Endodermal cell (in vitro differentiated cells): Measurements from ENCODE around the gene NAA50. TPM values are rescaled to one million over a fixed set of nuclear protein-coding genes. Genes with fewer than 3 reads are reported as not detected.

Source experiments
- DNase-seq: peaks from one replicate; pipeline ENCODE4 v3.0.0-alpha.2; 2017
- H3K27ac ChIP-seq: 2 replicates; pipeline ENCODE4 v1.5.1; 2013; ENCODE audit warnings: mild to moderate bottlenecking, low read depth, low read length, moderate library complexity
- H3K27me3 ChIP-seq: 2 replicates; pipeline ENCODE4 v1.6.1; 2013; ENCODE audit warnings: mild to moderate bottlenecking, low read length, moderate library complexity; ENCODE audit not compliant: insufficient read depth, control insufficient read depth, poor library complexity, severe bottlenecking
- H3K36me3 ChIP-seq: 2 replicates; pipeline ENCODE4 v1.7.0; 2013; ENCODE audit warnings: mild to moderate bottlenecking, low read length, moderate library complexity; ENCODE audit not compliant: control insufficient read depth, insufficient read depth
- H3K4me1 ChIP-seq: one replicate; pipeline ENCODE4 v1.7.0; 2013; ENCODE audit warnings: low read length; ENCODE audit not compliant: control insufficient read depth, insufficient read depth
- H3K4me3 ChIP-seq: 2 replicates; pipeline ENCODE4 v1.5.1; 2013; ENCODE audit warnings: mild to moderate bottlenecking, low read length, moderate library complexity
- H3K9ac ChIP-seq: 2 replicates; pipeline ENCODE4 v1.6.1; 2013; ENCODE audit warnings: mild to moderate bottlenecking, low read length, moderate library complexity; ENCODE audit not compliant: poor library complexity, severe bottlenecking; ENCODE audit errors: extremely low read depth
- H3K9me3 ChIP-seq: 2 replicates; pipeline ENCODE4 v1.6.1; 2013; ENCODE audit warnings: mild to moderate bottlenecking, low read length, moderate library complexity; ENCODE audit not compliant: control insufficient read depth
- H3K27ac Mint-ChIP-seq: 2 replicates; pipeline ENCODE4 v1.8.0; 2020; ENCODE audit warnings: mixed read lengths
- H3K27me3 Mint-ChIP-seq: 2 replicates; pipeline ENCODE4 v1.8.0; 2021; ENCODE audit warnings: mild to moderate bottlenecking, mixed read lengths; ENCODE audit not compliant: insufficient read depth
- H3K36me3 Mint-ChIP-seq: 2 replicates; pipeline ENCODE4 v1.8.0; 2020; ENCODE audit warnings: low read depth, mixed read lengths
- H3K4me1 Mint-ChIP-seq: 2 replicates; pipeline ENCODE4 v1.8.0; 2020; ENCODE audit warnings: mixed read lengths
- H3K4me3 Mint-ChIP-seq: 2 replicates; pipeline ENCODE4 v1.8.0; 2020; ENCODE audit warnings: mild to moderate bottlenecking, moderate library complexity, mixed read lengths
- H3K9me3 Mint-ChIP-seq: 2 replicates; pipeline ENCODE4 v1.8.0; 2020; ENCODE audit warnings: mild to moderate bottlenecking, mixed read lengths
- CTCF ChIP-seq: fragments of 200-600 bp; sonication (generic); conservative IDR thresholded peaks from 2 replicates; pipeline ENCODE4 v1.5.0; 2021; ENCODE audit warnings: antibody characterized with exemption, mild to moderate bottlenecking
- WGBS, 2 experiments: methylation state at CpG; one replicate each; pipeline versions ENCODE4 v1.1.5 to v1.1.7; 2013; ENCODE audit warnings: missing lambda C conversion rate in 2 of 2, mixed read lengths in 1 of 2; ENCODE audit not compliant: insufficient coverage in 1 of 2, insufficient read length in 1 of 2; 5-methylcytosine and 5-hydroxymethylcytosine counted together
- total RNA-seq, 2 donors: library from RNA; stranded (reverse); fragmentation: NEBNext Ultra II Directional in 1 of 2; extraction: Animal tissue kit (Norgen Biotek cat#: 25700) in 1 of 2; gene quantifications; 2 replicates in 1 of 2; 3 replicates in 1 of 2; pipeline ENCODE4 v1.2.1, GENCODE V29; 2021

Gene NAA50
- total RNA-seq, 2 donors from 2014 or later, result 137 to 150 TPM

- no peaks in the 10 kb centered on the region for H3K9me3 Mint-ChIP-seq
- no peaks in the 10 kb centered on the region for H3K4me1 Mint-ChIP-seq
- peaks cover 23% of the 10 kb centered on the region for H3K36me3 Mint-ChIP-seq
- no peak overlapping the region for H3K4me3 Mint-ChIP-seq
- WGBS, 2 experiments, result no CpG with 5 or more reads among the region's 1 CpG
- DNase-seq, result no peak
- peaks cover 5% of the 10 kb centered on the region for H3K36me3 ChIP-seq
- no peaks in the 10 kb centered on the region for H3K9me3 ChIP-seq
- no peak overlapping the region for H3K27ac Mint-ChIP-seq
- no peak overlapping the region for H3K9ac ChIP-seq
- no peak overlapping the region for H3K27ac ChIP-seq
- H3K27me3 ChIP-seq, result no peaks in the 10 kb centered on the region
- no peaks in the 10 kb centered on the region for H3K4me1 ChIP-seq
- no peaks in the 10 kb centered on the region for H3K27me3 Mint-ChIP-seq
- TF ChIP-seq CTCF, result no peak
- no peak overlapping the region for H3K4me3 ChIP-seq
These were observed 68.3 kb downstream of the NAA50 start for GRCh38 chr3:113677737-113678136.

GRCh38 chr3:113676261-113676660 lies 69.8 kb downstream of the NAA50 start:
- H3K4me1 Mint-ChIP-seq, result no peaks in the 10 kb centered on the region
- WGBS, 2 experiments, result 88% methylated on average over 3 of the region's 3 CpGs; no CpG with 5 or more reads in 1 of the 2 experiments
- Histone ChIP-seq H3K36me3 (peaks cover 8% of the 10 kb centered on the region), H3K27ac (no peak overlapping the region), H3K9me3 (no peaks in the 10 kb centered on the region), H3K4me1 (no peaks in the 10 kb centered on the region), H3K9ac (no peak overlapping the region), H3K4me3 (no peak overlapping the region), H3K27me3 (no peaks in the 10 kb centered on the region)
- H3K27ac Mint-ChIP-seq, result no peak overlapping the region
- H3K36me3 Mint-ChIP-seq, result peaks cover 26% of the 10 kb centered on the region
- no peak overlapping the region for H3K4me3 Mint-ChIP-seq
- TF ChIP-seq CTCF, result no peak
- H3K27me3 Mint-ChIP-seq, result no peaks in the 10 kb centered on the region
- no peak for DNase-seq
- H3K9me3 Mint-ChIP-seq, result no peaks in the 10 kb centered on the region

GRCh38 chr3:113673593-113673992 lies 72.5 kb downstream of the NAA50 start:
- WGBS, 2 experiments, result 89 to 94% methylated on average over 3 to 4 of the region's 4 CpGs
- H3K4me1 ChIP-seq, result no peaks in the 10 kb centered on the region
- H3K9me3 Mint-ChIP-seq, result no peaks in the 10 kb centered on the region
- no peak overlapping the region for H3K4me3 ChIP-seq
- H3K4me1 Mint-ChIP-seq, result no peaks in the 10 kb centered on the region
- H3K27me3 ChIP-seq, result no peaks in the 10 kb centered on the region
- no peak overlapping the region for H3K27ac ChIP-seq
- TF ChIP-seq CTCF, result no peak
- H3K36me3 Mint-ChIP-seq, result peaks cover 27% of the 10 kb centered on the region
- no peaks in the 10 kb centered on the region for H3K27me3 Mint-ChIP-seq
- no peaks in the 10 kb centered on the region for H3K9me3 ChIP-seq
- H3K9ac ChIP-seq, result no peak overlapping the region
- H3K27ac Mint-ChIP-seq, result no peak overlapping the region
- H3K4me3 Mint-ChIP-seq, result no peak overlapping the region
- H3K36me3 ChIP-seq, result peaks cover 8% of the 10 kb centered on the region
- no peak for DNase-seq
